Natural killer cell (primary cell): Measurements from ENCODE around the gene POU2F2. TPM values are rescaled to one million over a fixed set of nuclear protein-coding genes. Genes with fewer than 3 reads are reported as not detected.

Experiments
- ATAC-seq, 3 donors: fragments of 150-1000 bp in 2 of 3; fragments of 200-7000 bp in 1 of 3; cut with Tn5 transposase; 1 replicate in 1 of 3; 2 replicates in 2 of 3; pipeline ENCODE4 v1.10.0; 2021; ENCODE audit warnings: mild to moderate bottlenecking in 2 of 3, moderate library complexity in 2 of 3
- DNase-seq, 2 donors: peaks; one replicate each; pipeline versions ENCODE4 v3.0.0 to v3.0.0-alpha.2; 2013 to 2021; ENCODE audit warnings: mixed read lengths in 1 of 2
- H3K27ac ChIP-seq: one replicate; pipeline ENCODE4 v1.5.1; 2013; ENCODE audit warnings: mild to moderate bottlenecking, low read length
- H3K27me3 ChIP-seq: one replicate; pipeline ENCODE4 v1.6.1; 2013; ENCODE audit warnings: low read length; ENCODE audit not compliant: control insufficient read depth, insufficient read depth
- H3K36me3 ChIP-seq: one replicate; pipeline ENCODE4 v1.6.1; 2013; ENCODE audit warnings: low read length; ENCODE audit not compliant: control insufficient read depth, insufficient read depth
- H3K4me1 ChIP-seq: one replicate; pipeline ENCODE4 v1.6.1; 2013; ENCODE audit warnings: low read length; ENCODE audit not compliant: control insufficient read depth, insufficient read depth
- H3K4me3 ChIP-seq: one replicate; pipeline ENCODE4 v1.5.1; 2013; ENCODE audit warnings: low read length
- H3K9me3 ChIP-seq: one replicate; pipeline ENCODE4 v1.6.1; 2013; ENCODE audit warnings: low read length; ENCODE audit not compliant: control insufficient read depth, insufficient read depth
- H3K27ac Mint-ChIP-seq, 2 donors: one replicate each; pipeline ENCODE4 v1.8.0; 2022; ENCODE audit warnings: mild to moderate bottlenecking in 2 of 2, mixed read lengths in 2 of 2, moderate library complexity in 1 of 2
- H3K27me3 Mint-ChIP-seq, 2 donors: one replicate each; pipeline ENCODE4 v1.8.0; 2022; ENCODE audit warnings: low read depth in 2 of 2, mixed read lengths in 2 of 2
- H3K36me3 Mint-ChIP-seq: one replicate; pipeline ENCODE4 v1.8.0; 2022; ENCODE audit warnings: mixed read lengths
- H3K4me1 Mint-ChIP-seq, 2 donors: one replicate each; pipeline ENCODE4 v1.8.0; 2022; ENCODE audit warnings: mixed read lengths in 2 of 2
- H3K4me3 Mint-ChIP-seq: one replicate; pipeline ENCODE4 v1.8.0; 2022; ENCODE audit warnings: mild to moderate bottlenecking, moderate library complexity, mixed read lengths
- H3K9me3 Mint-ChIP-seq, 2 donors: one replicate each; pipeline ENCODE4 v1.8.0; 2022; ENCODE audit warnings: mixed read lengths in 2 of 2
- WGBS: methylation state at CpG from one replicate; pipeline ENCODE4 v1.1.7; 2013; ENCODE audit warnings: missing lambda C conversion rate; ENCODE audit not compliant: insufficient coverage; 5-methylcytosine and 5-hydroxymethylcytosine counted together
- intact Hi-C: fragments of 100-400 bp; cut with micrococcal nuclease; formaldehyde crosslinking; loops from one replicate; pipeline ENCODE4 v1.14.2; 2022
- total RNA-seq, 4 donors: library from RNA; stranded (reverse); fragments of 120-200 nt in 1 of 4; gene quantifications; one replicate each; pipeline versions ENCODE4 v1.2.3 to v1.2.4, GENCODE V29; 2013 to 2022
- TF ChIP-seq, protein P1 (sequence below): fragments of 200-600 bp; IDR thresholded peaks from one replicate; pipeline ENCODE4 v1.8.0; 2022; ENCODE audit warnings: antibody characterized with exemption

POU2F2 gene
- total RNA-seq, 3 donors from 2014 or later (not counting 1 experiment from before 2014, with no cell fraction given): 27.3 to 40.8 (median 29.3) TPM

DNA sequence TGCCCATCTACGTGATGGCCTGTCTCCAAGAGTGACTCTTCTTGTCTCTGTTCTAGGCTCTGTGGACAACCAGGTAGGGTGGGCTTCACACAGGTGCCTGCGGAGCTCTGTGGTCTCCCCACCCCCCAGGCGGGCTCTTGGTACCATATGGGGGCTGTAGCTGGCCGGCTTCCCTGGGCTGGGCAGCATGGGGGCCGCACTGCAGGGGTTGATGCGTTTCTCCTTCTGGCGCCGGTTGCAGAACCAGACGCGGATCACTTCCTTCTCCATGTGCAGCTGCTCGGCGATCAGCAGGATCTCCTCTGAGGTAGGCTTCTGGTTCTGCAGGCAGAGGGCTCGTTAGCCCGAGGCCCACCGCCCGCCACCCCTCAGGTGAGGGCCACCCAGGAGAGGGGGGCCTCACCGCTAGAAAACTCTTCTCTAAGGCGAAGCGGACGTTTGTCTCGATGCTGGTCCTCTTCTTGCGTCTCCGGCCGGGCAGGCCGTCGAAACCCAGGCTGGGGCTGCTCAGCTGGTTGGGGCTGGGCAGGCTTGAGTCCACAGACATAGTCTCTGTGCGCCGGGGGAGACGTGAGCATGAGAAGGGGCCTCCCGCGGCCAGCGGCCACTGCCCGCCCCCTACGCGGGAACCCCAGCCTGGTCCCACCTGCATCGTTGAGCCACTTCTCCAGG, 37.0 kb downstream of the POU2F2 start:
- 95% methylated on average over 36 of the region's 36 CpGs for WGBS
- H3K36me3 ChIP-seq: peaks cover 45% of the 10 kb centered on the region
- no peak overlapping the region for H3K27ac ChIP-seq
- DNase-seq (no peak), ATAC-seq (no peak)
- no peaks in the 10 kb centered on the region for H3K27me3 ChIP-seq
- no peaks in the 10 kb centered on the region for H3K9me3 ChIP-seq
- H3K27ac Mint-ChIP-seq: no peak overlapping the region
- no peaks in the 10 kb centered on the region for H3K9me3 Mint-ChIP-seq
- no peak overlapping the region for H3K4me3 Mint-ChIP-seq
- peaks cover 10 to 21% of the 10 kb centered on the region in 2 donors for H3K4me1 Mint-ChIP-seq
- peaks cover 5% of the 10 kb centered on the region for H3K36me3 Mint-ChIP-seq
- TF ChIP-seq, protein P1, sequence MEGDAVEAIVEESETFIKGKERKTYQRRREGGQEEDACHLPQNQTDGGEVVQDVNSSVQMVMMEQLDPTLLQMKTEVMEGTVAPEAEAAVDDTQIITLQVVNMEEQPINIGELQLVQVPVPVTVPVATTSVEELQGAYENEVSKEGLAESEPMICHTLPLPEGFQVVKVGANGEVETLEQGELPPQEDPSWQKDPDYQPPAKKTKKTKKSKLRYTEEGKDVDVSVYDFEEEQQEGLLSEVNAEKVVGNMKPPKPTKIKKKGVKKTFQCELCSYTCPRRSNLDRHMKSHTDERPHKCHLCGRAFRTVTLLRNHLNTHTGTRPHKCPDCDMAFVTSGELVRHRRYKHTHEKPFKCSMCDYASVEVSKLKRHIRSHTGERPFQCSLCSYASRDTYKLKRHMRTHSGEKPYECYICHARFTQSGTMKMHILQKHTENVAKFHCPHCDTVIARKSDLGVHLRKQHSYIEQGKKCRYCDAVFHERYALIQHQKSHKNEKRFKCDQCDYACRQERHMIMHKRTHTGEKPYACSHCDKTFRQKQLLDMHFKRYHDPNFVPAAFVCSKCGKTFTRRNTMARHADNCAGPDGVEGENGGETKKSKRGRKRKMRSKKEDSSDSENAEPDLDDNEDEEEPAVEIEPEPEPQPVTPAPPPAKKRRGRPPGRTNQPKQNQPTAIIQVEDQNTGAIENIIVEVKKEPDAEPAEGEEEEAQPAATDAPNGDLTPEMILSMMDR: no peak
- no peak overlapping the region for H3K4me3 ChIP-seq
- H3K27me3 Mint-ChIP-seq: no peaks in the 10 kb centered on the region
- H3K4me1 ChIP-seq: peaks cover 16% of the 10 kb centered on the region
- intact Hi-C loops: no loop called here

DNA sequence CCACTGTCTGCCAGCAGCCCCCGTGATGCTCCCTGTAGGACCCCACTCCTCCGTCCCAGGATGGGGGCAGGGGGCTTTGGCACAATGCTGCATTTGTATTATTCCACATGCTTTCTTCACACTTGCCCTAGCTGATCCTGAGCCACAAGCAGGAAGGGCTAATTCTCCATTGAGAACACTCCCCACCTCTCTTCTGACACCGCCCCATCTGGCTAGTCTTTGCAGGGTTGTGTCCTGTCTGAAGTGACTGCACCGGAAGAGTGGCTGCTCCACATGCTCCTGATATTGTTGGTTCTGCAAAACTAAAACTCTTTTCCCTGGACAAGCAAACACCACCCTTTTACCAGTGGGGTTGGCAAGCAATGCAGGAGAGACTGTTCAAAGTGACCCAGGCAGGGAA, 38.3 kb downstream of the POU2F2 start:
- Histone ChIP-seq H3K27ac (no peak overlapping the region), H3K27me3 (no peaks in the 10 kb centered on the region), H3K36me3 (peaks cover 36% of the 10 kb centered on the region), H3K9me3 (no peaks in the 10 kb centered on the region), H3K4me1 (peaks cover 21% of the 10 kb centered on the region), H3K4me3 (no peak overlapping the region)
- intact Hi-C loops: no loop called here
- DNase-seq (no peak), ATAC-seq (no peak)
- no peaks in the 10 kb centered on the region for H3K27me3 Mint-ChIP-seq
- H3K36me3 Mint-ChIP-seq: peaks cover 5% of the 10 kb centered on the region
- H3K4me1 Mint-ChIP-seq: peaks cover 12 to 31% of the 10 kb centered on the region in 2 donors
- 95% methylated on average over 4 of the region's 4 CpGs for WGBS
- H3K4me3 Mint-ChIP-seq: no peak overlapping the region
- H3K27ac Mint-ChIP-seq: no peak overlapping the region
- H3K9me3 Mint-ChIP-seq: no peaks in the 10 kb centered on the region
- TF ChIP-seq, protein P1: no peak

- WGBS: 94% methylated on average over 4 of the region's 4 CpGs
- Histone ChIP-seq H3K36me3 (peaks cover 34% of the 10 kb centered on the region), H3K9me3 (no peaks in the 10 kb centered on the region), H3K4me1 (peaks cover 21% of the 10 kb centered on the region), H3K27ac (no peak overlapping the region), H3K4me3 (no peak overlapping the region), H3K27me3 (no peaks in the 10 kb centered on the region)
- no peak for ATAC-seq
- intact Hi-C loops: no loop called here
- TF ChIP-seq, protein P1: no peak
- Mint-ChIP-seq H3K27me3 (peaks cover 0 to under 1% of the 10 kb centered on the region in 2 donors), H3K36me3 (peaks cover 5% of the 10 kb centered on the region), H3K4me3 (no peak overlapping the region), H3K27ac (no peak overlapping the region), H3K4me1 (peaks cover 12 to 36% of the 10 kb centered on the region in 2 donors), H3K9me3 (no peaks in the 10 kb centered on the region)
- DNase-seq: no peak
These were observed 38.7 kb downstream of the POU2F2 start for GRCh38 chr19:42093505-42093904.

GRCh38 chr19:42092350-42092749, 39.9 kb downstream of the POU2F2 start:
- intact Hi-C loops: no loop called here
- Mint-ChIP-seq H3K9me3 (no peaks in the 10 kb centered on the region), H3K4me1 (peaks cover 12 to 38% of the 10 kb centered on the region in 2 donors), H3K36me3 (peaks cover 5% of the 10 kb centered on the region), H3K4me3 (no peak overlapping the region), H3K27me3 (peaks cover 0 to 2% of the 10 kb centered on the region in 2 donors), H3K27ac (peak overlapping the region; percentile 43 to 49)
- ATAC-seq (peak in 2 of 3 donors; percentile 59), DNase-seq (peak in 1 of 2 donors; percentile 64)
- TF ChIP-seq, protein P1: peak; percentile 18
- peaks cover 21% of the 10 kb centered on the region for H3K4me1 ChIP-seq
- H3K27me3 ChIP-seq: no peaks in the 10 kb centered on the region
- H3K4me3 ChIP-seq: no peak overlapping the region
- no peak overlapping the region for H3K27ac ChIP-seq
- 42% methylated on average over 5 of the region's 5 CpGs for WGBS
- H3K36me3 ChIP-seq: peaks cover 33% of the 10 kb centered on the region
- H3K9me3 ChIP-seq: no peaks in the 10 kb centered on the region
